Renal pelvis (tissue), 4 donors: ENCODE measurements around the gene PRKAR2B. TPM values are rescaled to one million over a fixed set of nuclear protein-coding genes. Genes with fewer than 3 reads are reported as not detected.
"Not testable (repeated sequence)": the region's sequence is repeated elsewhere in the genome, so short reads cannot be mapped to it uniquely, and the experiment has no call there.

Experiments used
- DNase-seq: peaks from one replicate; pipeline ENCODE4 v3.0.0-alpha.2; 2013
- polyA plus RNA-seq, 3 donors: library from polyadenylated mRNA; unstranded; fragments of 120-200 nt; gene quantifications; one replicate each; pipeline ENCODE4 v1.2.1, GENCODE V29; 2013; ENCODE audit not compliant: insufficient read length in 3 of 3

The PRKAR2B gene
- polyA plus RNA-seq, 3 donors = 33.3 to 38.0 (median 37.4) TPM

- no peak for DNase-seq
Measured at GRCh38 chr7:107023522-107024151, 20.9 kb upstream of the PRKAR2B start.

GRCh38 chr7:107024906-107025305 is 19.6 kb upstream of the PRKAR2B start:
- no peak for DNase-seq

GRCh38 chr7:107025449-107026103 is 18.9 kb upstream of the PRKAR2B start:
- no peak for DNase-seq

GRCh38 chr7:107026166-107026565 is 18.3 kb upstream of the PRKAR2B start:
- no peak for DNase-seq

- DNase-seq = no peak
Measured at GRCh38 chr7:107027208-107027607, 17.3 kb upstream of the PRKAR2B start.

GRCh38 chr7:107029061-107029763 is 15.3 kb upstream of the PRKAR2B start:
- DNase-seq = no peak

GRCh38 chr7:107029764-107030286 is 14.7 kb upstream of the PRKAR2B start:
- no peak for DNase-seq

GRCh38 chr7:107032050-107032449 is 12.5 kb upstream of the PRKAR2B start:
- no peak for DNase-seq

- no peak for DNase-seq
Measured at GRCh38 chr7:107032720-107033438, 11.6 kb upstream of the PRKAR2B start.

GRCh38 chr7:107034553-107034952 is 10.0 kb upstream of the PRKAR2B start:
- no peak for DNase-seq

- DNase-seq = no peak
Measured at GRCh38 chr7:107035446-107035845, 9.1 kb upstream of the PRKAR2B start.

- no peak for DNase-seq
Measured at GRCh38 chr7:107036535-107036934, 8.0 kb upstream of the PRKAR2B start.

GRCh38 chr7:107037717-107038603 is 6.5 kb upstream of the PRKAR2B start:
- no peak for DNase-seq

GRCh38 chr7:107039199-107039900 is 5.2 kb upstream of the PRKAR2B start:
- DNase-seq = no peak

- DNase-seq = no peak
Measured at GRCh38 chr7:107041097-107041496, 3.4 kb upstream of the PRKAR2B start.

- not testable (repeated sequence) for DNase-seq
Measured at GRCh38 chr7:107041764-107042163, 2.7 kb upstream of the PRKAR2B start.

GRCh38 chr7:107042326-107042910 is 2.1 kb upstream of the PRKAR2B start:
- DNase-seq = not testable (repeated sequence)

- no peak for DNase-seq
Measured at GRCh38 chr7:107043491-107043890, 1.0 kb upstream of the PRKAR2B start.

- no peak for DNase-seq
Measured at GRCh38 chr7:107043921-107044346, 571 bp upstream of the PRKAR2B start.
